GM21825 (cell line): ENCODE measurements around the gene ENOX1.

ENCODE experiments used
- ATAC-seq: cut with Tn5 transposase; IDR thresholded peaks from one replicate; pipeline ENCODE4 v1.9.1; 2021; ENCODE audit warnings: mild to moderate bottlenecking, moderate library complexity; ENCODE audit not compliant: unreplicated experiment

Gene ENOX1

DNA sequence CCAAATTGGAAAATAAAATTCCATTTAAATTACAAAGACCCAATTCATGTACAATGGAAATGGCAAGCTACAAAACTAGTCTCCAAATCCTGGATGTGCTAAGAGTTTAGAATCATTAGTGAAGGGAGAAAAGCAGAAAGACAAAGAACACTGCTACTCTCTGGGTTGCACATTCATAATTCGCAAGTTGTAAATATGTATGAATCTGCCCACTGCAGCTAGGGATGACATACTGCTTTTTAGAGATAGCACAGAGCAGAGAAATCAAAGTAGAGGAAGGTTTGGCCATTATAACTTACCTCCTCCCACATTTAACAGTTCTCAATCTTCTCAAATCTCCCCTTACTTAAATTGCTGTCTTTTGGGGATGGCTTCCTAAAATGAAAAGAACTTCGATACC lies 231.1 kb downstream of the ENOX1 start:
- no peak for ATAC-seq

DNA sequence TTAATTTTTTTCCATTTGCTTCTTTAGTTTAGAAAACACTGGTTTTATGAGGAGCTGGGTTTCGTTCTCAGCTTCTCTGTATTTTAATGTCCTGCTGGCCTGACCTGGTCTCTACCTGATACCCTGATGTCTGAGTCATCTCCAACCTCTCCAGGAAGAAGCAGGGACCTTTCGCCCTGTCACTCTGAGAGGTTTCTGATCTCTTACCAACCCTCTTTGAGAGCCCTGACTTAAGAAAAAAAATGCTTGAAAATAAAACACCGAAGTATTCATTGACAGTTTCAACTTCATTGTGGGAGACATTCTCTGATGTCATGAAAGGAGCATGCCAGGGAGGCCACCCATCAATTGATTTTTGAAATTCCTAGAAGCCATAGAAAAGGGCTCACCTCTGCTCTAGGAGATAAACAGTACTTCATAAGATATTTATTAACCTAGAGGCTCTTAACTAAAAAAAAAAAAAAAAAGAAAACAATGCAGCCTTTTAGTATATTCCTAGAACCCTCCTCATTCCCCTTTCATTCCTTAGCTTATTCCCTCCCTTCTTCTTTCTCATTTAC lies 234.8 kb downstream of the ENOX1 start:
- ATAC-seq = no peak

DNA sequence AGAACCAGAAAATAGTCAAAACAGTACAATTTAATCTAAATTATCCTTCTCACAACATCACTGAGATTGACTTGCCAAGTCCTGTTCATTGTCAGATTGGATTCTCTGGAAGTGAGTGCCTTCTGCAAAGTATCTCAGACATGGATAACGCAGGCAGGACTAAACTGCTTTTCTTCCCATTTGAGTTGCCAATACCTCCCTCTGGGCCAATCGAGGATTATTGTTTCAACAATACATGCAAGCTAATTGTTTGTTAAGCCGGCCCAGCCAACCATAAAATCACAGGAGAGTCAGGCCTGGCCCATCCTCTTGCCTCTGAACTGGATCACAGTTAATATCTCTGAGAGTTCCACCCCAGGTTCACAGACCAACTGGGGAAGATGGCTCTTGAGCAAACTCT lies 240.0 kb downstream of the ENOX1 start:
- ATAC-seq = no peak

DNA sequence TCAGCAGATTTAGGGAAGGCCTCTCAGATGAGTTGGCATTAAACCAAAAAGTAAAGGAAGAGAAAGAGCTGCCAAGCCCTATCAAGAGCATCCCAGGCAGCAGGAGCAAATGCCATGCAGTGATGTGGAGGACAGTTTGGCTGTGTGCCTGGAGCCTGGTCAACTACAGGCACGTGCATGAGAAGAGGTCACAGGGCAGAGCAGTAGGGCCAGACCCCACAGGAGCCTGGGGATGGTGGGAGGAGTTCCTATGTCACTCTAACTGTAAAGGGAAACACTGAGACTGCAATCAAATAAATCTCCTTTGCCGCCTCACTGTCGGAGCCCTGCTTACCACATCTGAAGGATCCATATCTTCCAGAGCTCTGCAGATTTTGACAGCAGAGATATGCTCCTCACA lies 240.5 kb downstream of the ENOX1 start:
- ATAC-seq = no peak

DNA sequence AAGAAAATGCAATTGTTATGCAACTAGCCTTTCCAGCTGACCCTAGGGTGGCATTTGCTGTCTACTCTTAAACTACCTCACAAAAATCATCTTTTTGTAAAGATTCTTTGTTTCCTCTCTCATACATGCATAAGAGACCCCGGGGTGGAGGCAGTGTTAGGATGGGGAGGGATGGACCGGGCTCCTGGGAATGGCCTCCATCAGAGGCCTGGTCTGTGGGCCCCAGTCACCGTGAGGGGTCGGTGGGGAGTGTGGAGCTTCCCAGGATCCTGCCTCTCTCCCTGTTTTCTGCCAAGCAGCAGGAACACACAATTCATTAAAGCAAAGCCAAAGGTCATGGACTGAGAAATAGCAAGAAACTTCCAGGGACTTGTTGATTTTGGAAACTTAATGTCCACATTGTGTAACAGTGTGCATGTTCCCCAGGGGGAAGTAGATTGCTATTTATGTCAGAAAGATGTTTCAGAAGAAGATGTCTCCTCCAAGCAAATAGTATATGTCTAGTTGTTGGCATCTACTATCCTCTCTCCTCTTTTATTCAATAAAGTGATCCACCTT lies 241.4 kb downstream of the ENOX1 start:
- ATAC-seq = no peak

DNA sequence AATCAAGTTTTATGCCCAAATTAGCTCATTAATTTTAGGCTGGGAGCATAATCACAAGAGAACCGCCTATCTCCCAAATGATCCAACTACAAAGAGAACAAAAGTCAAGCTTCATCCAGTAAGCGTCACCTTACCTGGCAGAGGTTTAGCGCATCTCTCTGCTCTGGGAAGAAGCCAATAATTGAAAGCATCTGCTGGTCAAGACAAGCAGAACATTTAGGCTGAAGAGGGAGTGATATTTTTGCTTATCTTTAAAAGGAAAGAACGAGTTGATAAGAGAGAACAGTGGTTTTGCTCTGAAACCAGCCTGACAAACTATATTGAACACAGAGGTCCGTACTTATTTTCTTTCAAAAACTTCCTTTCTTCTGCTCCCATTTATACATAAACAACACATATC lies 242.1 kb downstream of the ENOX1 start:
- ATAC-seq = no peak

DNA sequence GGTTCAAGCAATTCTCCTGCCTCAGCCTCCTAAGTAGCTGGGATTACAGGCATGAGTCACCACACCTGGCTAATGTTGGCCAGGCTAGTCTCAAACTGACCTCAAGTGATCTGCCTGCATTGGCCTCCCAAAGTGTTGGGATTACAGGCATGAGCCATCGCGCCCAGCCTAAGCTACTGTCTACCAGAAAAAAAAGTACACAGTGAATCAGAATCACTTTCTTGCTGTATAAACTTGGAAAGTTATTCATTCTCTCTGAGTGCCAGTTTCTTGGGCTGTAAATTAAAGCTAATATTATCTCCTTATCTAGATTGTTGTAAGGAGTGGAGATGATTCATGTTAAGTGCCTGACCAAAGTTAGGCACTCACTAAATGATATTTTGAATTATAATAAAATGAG lies 242.8 kb downstream of the ENOX1 start:
- no peak for ATAC-seq

DNA sequence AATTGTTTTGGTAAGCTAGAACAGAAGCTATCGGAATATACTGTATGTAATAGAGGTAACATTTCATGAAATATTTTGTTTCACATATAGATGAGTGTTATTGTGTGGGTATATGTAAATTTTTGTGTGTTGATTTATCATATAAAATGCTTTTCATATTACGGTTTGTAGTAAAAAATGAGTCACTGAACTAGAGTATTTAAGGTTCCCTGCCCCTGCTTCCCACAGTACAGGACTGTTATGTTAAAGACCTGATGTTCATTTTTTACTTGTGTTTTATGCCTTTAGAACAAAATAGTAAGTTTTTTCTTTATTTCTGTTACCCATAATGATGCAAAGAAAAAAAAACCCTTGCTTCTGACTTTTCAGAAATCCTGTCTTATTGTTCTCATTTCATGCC lies 243.4 kb downstream of the ENOX1 start:
- no peak for ATAC-seq

DNA sequence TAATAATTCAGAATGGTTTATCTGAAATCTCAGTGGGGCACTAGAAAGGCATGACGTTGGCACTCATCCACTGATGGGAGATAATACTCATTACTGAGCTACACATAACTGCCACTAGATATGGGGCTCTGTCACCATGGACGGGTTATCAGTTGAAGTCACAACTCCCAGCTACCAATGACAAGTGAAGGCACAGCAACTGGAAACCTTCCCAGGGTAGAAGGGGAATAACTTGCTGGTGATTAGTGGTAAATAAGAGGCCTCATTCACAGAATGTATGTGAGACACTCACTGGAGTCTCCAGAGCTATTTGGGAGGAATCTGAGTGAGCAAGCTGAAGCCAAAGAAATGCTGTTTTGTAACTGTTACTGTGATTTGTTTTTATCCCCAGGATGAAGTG lies 249.6 kb downstream of the ENOX1 start:
- ATAC-seq = no peak

DNA sequence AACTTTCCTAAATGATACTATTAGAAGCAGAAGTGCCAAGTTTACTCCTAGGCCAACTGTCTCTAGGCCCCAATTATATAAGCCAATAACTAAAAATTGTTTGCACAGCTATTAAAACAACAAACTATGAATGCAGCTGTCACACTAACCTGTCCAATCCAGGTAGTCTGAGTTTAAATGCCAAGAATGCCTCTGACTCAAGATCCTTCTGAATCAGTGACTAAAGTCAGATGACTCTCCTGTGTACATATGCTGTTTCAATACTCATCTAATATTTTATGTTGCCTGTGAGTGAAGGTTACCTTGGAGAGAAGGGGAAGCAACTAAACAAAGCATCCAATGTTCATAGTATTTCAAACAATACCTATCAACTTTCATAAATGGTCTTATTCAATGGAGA lies 257.0 kb downstream of the ENOX1 start:
- no peak for ATAC-seq

DNA sequence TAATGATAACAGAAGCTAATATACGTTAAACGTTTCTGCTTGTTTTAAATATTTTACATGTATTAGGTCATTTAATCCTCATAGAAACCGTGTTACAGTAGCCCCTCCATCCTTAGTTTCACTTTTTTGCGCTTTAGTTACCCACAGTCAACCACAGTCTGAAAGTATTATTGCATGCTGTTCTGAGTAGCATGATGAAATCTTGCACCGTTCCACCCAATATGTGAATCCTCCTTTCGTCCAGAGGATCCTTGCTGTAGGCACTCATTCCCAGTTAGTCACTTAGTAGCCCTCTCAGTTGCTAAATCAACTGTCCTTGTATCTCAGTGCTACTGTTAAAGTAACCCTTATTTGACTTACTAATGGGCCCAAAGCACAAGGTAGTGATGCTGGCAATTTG lies 257.8 kb downstream of the ENOX1 start:
- ATAC-seq = no peak

DNA sequence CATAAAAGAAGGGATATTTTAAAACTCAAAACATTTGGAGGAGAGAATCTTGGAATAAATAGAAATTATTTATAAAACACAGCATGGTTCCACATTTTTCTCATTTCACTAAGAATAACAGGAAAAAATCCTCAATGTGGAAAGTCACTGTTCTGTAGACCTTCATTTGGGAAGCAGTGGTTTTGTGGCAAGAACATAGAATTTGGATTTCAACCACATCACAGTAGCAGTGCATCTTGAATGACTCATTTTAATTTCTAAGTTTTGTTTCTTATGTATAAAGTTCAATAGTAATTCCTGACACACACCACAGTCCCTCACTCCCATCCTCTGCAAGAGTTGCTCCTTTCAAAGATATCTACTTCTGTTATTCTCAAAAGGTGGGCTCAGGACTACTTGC lies 264.0 kb downstream of the ENOX1 start:
- ATAC-seq = no peak

DNA sequence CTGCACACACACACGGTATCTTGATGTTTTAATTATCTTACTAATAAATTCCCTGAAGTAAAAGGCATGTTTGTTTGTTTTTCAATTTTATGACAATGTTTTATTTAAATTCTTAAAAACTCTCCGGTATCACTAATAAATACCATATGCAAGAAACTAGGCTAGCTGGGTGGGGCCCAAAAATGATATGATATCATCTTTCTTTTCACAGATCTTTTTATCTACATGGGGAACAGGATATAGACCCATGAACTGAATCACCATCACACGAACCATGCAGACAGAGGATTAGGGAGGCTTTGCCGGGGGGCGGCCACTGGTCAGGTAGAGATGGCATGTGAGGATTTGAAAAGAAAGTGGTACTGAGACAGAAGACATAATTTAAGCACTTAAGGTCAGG lies 266.4 kb downstream of the ENOX1 start:
- ATAC-seq = no peak

DNA sequence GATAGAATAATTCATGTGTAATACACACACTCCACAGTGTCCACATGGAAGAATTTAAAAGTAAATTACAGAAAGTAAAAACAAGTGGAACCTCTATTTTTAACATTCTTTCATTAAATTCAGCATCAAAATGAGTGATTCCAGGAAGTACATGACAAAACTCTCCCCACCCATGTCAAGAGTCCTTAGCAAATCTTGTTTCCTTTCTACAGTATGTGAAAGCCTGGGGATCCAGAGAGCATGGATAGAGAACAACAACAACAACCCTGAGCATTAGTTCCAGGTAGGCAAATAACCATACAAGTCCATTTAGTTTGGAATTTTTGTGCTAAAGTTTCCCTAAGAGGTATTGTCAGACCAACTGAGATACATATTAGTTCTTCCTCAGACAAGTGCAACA lies 267.9 kb downstream of the ENOX1 start:
- no peak for ATAC-seq

DNA sequence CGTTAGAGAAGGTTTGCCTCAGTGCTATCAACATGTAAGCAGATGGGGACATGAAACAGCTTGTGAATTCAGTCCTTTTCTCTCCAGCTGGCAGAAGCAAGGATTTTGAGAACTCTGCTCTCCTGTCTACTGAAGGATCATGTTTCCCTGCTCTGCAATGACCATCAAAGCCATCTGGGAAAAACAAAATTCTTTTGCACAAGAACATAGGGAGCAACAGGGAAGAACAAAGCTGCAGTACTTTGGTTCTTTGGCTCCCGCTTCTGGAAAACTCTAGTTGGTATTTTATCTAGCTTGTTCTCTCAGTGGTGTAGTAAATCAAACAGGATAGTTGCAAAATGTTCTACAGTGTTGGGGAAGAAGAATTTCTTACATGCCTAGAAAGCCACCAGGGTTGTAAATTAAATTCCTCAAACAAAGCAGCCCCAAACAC lies 270.4 kb downstream of the ENOX1 start:
- no peak for ATAC-seq

DNA sequence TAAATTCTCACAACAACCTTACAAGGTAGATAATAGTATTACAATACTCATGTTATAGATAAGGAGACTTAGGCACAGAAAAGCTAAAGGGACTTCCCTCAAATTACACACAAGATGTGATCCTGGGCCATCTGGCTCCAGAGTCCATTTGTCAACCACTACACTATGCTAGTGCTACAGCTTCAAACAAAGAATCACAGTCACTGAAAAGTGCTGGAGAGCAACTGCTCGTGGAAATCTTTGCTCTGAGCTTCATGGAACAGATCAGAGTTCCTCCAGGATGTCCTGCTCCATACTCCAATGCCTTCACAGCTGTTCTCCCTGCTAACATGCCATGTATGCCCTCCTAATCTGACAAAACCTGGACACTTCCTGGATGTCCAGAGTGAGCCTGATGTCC lies 271.2 kb downstream of the ENOX1 start:
- ATAC-seq = no peak

DNA sequence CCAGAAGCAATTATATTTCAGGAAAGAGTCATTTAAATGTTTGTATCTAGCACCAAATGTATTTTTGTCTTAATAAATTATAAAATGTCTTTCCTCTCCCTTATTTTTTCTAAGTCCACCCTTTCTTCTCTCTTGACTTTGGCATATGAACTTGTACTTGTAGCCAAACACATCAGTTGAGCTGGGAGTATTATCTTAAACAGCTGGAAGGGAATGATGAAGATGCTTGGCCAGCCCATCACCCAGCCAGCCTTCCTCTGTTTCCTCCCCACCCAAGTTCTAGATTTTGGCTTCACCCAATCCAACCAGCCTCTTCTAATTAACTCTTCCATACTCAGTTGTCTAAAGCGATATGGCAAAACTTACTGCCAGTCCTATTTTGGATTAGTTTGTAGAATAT lies 272.5 kb downstream of the ENOX1 start:
- ATAC-seq = no peak

DNA sequence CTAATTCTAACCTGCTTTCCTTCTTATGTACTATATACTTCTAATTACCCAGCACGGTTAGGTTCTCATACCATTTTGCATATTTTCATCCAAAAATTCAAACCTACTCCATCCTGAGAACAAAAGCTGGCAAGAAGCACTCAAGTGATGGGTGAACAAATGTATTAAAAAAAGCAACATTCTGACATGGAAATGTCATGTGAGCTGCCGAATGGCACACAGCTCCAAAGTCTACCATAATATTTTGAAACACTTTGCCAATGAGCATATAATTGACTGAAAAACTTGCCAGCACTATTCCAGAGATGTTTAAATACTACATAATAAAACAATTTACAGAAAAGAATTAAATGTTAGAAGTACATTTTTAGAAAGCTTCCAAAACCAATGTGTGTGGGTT lies 274.6 kb downstream of the ENOX1 start:
- no peak for ATAC-seq

DNA sequence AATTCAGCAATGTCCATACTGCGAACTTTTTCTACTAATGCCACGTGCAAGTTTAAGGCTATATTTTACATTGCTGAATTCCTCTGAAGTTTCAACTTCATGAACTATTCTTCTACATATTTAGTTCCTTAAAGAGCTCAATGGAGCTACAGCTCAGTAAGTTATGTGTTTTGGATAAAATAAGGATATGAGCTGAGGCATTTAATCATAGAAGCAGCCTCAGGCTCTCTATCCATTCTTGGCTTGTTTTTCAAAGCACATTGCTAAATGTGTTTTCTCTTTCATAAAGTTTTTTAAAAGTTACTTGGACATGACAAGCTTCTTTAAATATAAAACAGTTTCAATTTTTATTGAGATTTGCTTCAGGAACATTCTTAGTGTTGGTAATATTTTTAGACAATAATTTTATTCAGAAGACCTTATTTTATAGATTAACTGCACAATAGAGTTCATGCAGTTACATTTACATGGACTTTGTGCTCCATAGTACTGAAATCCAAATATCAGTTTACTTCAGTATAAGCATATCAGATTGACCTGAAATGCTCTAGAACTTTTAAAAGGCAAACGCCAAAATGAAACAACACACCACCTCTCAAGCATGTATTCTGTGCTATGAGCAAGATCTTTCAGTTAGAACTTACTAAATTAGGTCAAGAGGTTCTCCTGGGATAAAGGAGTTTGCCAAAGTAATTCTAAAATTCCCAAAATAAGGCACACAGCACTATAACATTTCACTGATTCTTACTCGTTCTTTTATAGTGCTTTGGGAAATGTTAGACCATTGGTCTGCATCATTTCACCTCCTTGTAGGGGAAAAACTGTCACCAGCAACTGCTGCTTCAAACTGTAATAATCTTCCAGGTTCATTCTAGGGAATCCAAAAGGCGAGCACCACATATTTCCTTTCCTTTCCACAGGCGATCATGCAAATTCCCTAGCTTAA lies 275.5 kb downstream of the ENOX1 start:
- ATAC-seq = no peak

DNA sequence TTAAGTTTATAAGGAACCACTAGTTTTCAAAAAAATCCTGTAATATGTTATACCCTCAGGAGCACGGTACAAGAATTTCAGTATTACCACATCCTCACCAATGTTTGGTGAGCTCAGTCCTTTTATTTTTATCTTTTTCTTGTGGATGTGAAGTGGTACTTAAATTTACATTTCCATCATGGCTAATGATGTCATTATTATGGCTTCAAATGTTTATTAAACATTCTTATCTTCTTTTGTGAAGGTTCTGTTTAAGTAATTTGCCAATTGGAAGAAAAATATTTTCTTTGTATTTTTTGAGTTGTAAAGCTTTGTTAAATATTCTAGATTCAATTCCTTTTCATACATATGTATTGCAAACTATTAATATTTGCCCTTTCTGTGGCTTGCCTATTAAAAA lies 291.0 kb downstream of the ENOX1 start:
- ATAC-seq = no peak

DNA sequence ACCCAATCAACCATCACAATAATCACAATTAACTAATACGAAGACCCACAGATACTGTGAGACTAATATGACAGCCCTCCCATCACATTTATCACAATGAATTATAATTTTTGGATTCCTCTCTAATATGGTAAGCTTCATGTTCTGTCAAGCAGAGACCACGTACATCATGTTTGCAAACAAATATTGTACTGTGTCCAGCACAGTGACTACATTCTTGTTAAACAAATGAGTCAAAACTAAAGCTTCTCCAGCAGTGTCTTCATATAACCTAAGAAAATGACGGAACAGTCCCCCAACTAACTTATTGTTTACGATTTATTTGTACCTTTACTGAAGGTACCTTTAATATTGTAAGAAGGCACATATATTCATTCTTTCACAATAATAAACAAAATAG lies 292.6 kb downstream of the ENOX1 start:
- no peak for ATAC-seq

DNA sequence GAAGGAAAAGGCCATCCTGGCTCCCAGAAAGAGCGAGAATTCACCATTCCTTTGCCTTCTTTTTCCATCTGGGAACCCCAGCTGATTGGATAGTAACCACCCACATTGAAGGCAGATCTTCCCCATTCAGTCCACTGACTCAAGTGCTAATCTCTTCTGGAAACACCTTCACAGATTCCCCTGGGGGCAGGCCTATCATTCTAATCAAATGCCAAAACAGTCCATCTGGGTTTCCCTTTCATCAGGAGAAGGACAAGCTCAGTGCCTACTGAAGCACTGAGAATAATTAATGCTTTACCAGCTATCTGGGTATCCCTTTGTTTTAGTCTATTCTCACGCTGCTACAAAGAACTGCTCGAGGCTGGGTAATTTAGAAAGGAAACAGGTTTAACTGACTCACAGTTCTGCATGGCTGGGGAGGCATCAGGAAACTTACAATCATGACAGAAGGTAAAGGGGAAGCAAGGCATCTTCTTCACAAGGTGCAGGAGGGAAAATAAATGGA lies 293.2 kb downstream of the ENOX1 start:
- ATAC-seq = no peak
